ENCODE results near the gene THOC6. TPM values are rescaled to one million over a fixed set of nuclear protein-coding genes. Genes with fewer than 3 reads are reported as not detected.
"Not testable (repeated sequence)": the region's sequence is repeated elsewhere in the genome, so short reads cannot be mapped to it uniquely, and the experiment has no call there.

Gene THOC6
- polyA plus RNA-seq, 5 donors, result 20.0 to 37.5 (median 27.2) TPM

- DNase-seq, result not testable (repeated sequence)
These were observed 45.3 kb downstream of the THOC6 start for GRCh38 chr16:3069146-3069545.

- DNase-seq, result no peak
These were observed 46.8 kb downstream of the THOC6 start for GRCh38 chr16:3070608-3071111.

- DNase-seq, result no peak
These were observed 47.8 kb downstream of the THOC6 start for GRCh38 chr16:3071655-3072054.

GRCh38 chr16:3072148-3072547 lies 48.3 kb downstream of the THOC6 start:
- not testable (repeated sequence) for DNase-seq

- not testable (repeated sequence) for DNase-seq
These were observed 48.9 kb downstream of the THOC6 start for GRCh38 chr16:3072576-3073263.

- DNase-seq, result no peak
These were observed 49.6 kb downstream of the THOC6 start for GRCh38 chr16:3073448-3073847.

GRCh38 chr16:3074860-3075522 lies 51.2 kb downstream of the THOC6 start:
- DNase-seq, result no peak

- no peak for DNase-seq
These were observed 51.7 kb downstream of the THOC6 start for GRCh38 chr16:3075523-3075915.

GRCh38 chr16:3075946-3076345 lies 52.1 kb downstream of the THOC6 start:
- not testable (repeated sequence) for DNase-seq

GRCh38 chr16:3076577-3076976 lies 52.7 kb downstream of the THOC6 start:
- no peak for DNase-seq

Other genes starting within 250 kb of the THOC6 start
- gene ELOB, start 246.8 kb upstream of the THOC6 start, polyA plus RNA-seq (ENCODE audit: insufficient read depth in 1 of 5, insufficient read length in 5 of 5, low replicate concordance in 1 of 5), result 100 to 1,000 TPM; 133 to 296 (median 161) TPM
- under 1 TPM; 0.18 to 0.46 (median 0.22) TPM for gene PRSS33, start 236.5 kb upstream of the THOC6 start, polyA plus RNA-seq (ENCODE audit: insufficient read depth in 1 of 5, insufficient read length in 5 of 5, low replicate concordance in 1 of 5)
- not detected for gene PRSS41, start 225.6 kb upstream of the THOC6 start, polyA plus RNA-seq (ENCODE audit: insufficient read depth in 1 of 5, insufficient read length in 5 of 5, low replicate concordance in 1 of 5)
- under 1 TPM in 3 of 5 donors, not detected in 2; 0.14 to 0.67 (median 0.23) TPM for gene PRSS21, start 206.8 kb upstream of the THOC6 start, polyA plus RNA-seq (ENCODE audit: insufficient read depth in 1 of 5, insufficient read length in 5 of 5, low replicate concordance in 1 of 5)
- gene ZG16B, start 193.7 kb upstream of the THOC6 start, polyA plus RNA-seq (ENCODE audit: insufficient read depth in 1 of 5, insufficient read length in 5 of 5, low replicate concordance in 1 of 5), result under 1 TPM; 0.49 to 0.76 (median 0.59) TPM
- 10 to 100 TPM; 10.1 to 18.0 (median 15.8) TPM for gene PRSS22, start 165.9 kb upstream of the THOC6 start, polyA plus RNA-seq (ENCODE audit: insufficient read depth in 1 of 5, insufficient read length in 5 of 5, low replicate concordance in 1 of 5)
- gene FLYWCH2, start 140.8 kb upstream of the THOC6 start, polyA plus RNA-seq (ENCODE audit: insufficient read depth in 1 of 5, insufficient read length in 5 of 5, low replicate concordance in 1 of 5), result 10 to 100 TPM; 14.0 to 34.9 (median 19.8) TPM
- 10 to 100 TPM; 14.7 to 41.5 (median 20.0) TPM for gene FLYWCH1, start 112.1 kb upstream of the THOC6 start, polyA plus RNA-seq (ENCODE audit: insufficient read depth in 1 of 5, insufficient read length in 5 of 5, low replicate concordance in 1 of 5)
- under 1 TPM; 0.16 to 0.87 (median 0.26) TPM for gene KREMEN2, start 59.8 kb upstream of the THOC6 start, polyA plus RNA-seq (ENCODE audit: insufficient read depth in 1 of 5, insufficient read length in 5 of 5, low replicate concordance in 1 of 5)
- gene PAQR4, start 54.7 kb upstream of the THOC6 start, polyA plus RNA-seq (ENCODE audit: insufficient read depth in 1 of 5, insufficient read length in 5 of 5, low replicate concordance in 1 of 5), result 10 to 100 TPM; 12.0 to 18.5 (median 13.2) TPM
- gene PKMYT1, start 43.6 kb upstream of the THOC6 start, polyA plus RNA-seq (ENCODE audit: insufficient read depth in 1 of 5, insufficient read length in 5 of 5, low replicate concordance in 1 of 5), result 10 to 100 TPM; 14.5 to 22.9 (median 15.4) TPM
- 1 to 10 TPM; 4.0 to 7.3 (median 6.3) TPM for gene CLDN9, start 11.1 kb upstream of the THOC6 start, polyA plus RNA-seq (ENCODE audit: insufficient read depth in 1 of 5, insufficient read length in 5 of 5, low replicate concordance in 1 of 5)
- gene CLDN6, start 5.9 kb upstream of the THOC6 start, polyA plus RNA-seq (ENCODE audit: insufficient read depth in 1 of 5, insufficient read length in 5 of 5, low replicate concordance in 1 of 5), result 100 to 1,000 TPM in 4 of 5 donors, 10 to 100 TPM in 1; 86.3 to 124 (median 118) TPM
- gene TNFRSF12A, start 3.7 kb upstream of the THOC6 start, polyA plus RNA-seq (ENCODE audit: insufficient read depth in 1 of 5, insufficient read length in 5 of 5, low replicate concordance in 1 of 5), result 1 to 10 TPM; 2.7 to 6.8 (median 3.6) TPM
- gene HCFC1R1, start 93 bp upstream of the THOC6 start, polyA plus RNA-seq (ENCODE audit: insufficient read depth in 1 of 5, insufficient read length in 5 of 5, low replicate concordance in 1 of 5), result 10 to 100 TPM; 26.6 to 45.7 (median 34.8) TPM
- gene BICDL2, start 12.9 kb downstream of the THOC6 start, polyA plus RNA-seq (ENCODE audit: insufficient read depth in 1 of 5, insufficient read length in 5 of 5, low replicate concordance in 1 of 5), result 1 to 10 TPM; 2.2 to 5.1 (median 2.6) TPM
- gene MMP25, start 22.5 kb downstream of the THOC6 start, polyA plus RNA-seq (ENCODE audit: insufficient read depth in 1 of 5, insufficient read length in 5 of 5, low replicate concordance in 1 of 5), result 1 to 10 TPM; 1.4 to 3.4 (median 2.1) TPM
- gene IL32, start 41.6 kb downstream of the THOC6 start, polyA plus RNA-seq (ENCODE audit: insufficient read depth in 1 of 5, insufficient read length in 5 of 5, low replicate concordance in 1 of 5), result 100 to 1,000 TPM in 1 of 5 donors, 10 to 100 TPM in 4; 39.7 to 103 (median 61.6) TPM
- under 1 TPM in 2 of 5 donors, not detected in 3; 0.09 to 0.12 TPM for gene ZSCAN10, start 75.3 kb downstream of the THOC6 start, polyA plus RNA-seq (ENCODE audit: insufficient read depth in 1 of 5, insufficient read length in 5 of 5, low replicate concordance in 1 of 5)
- gene ZNF205, start 88.6 kb downstream of the THOC6 start, polyA plus RNA-seq (ENCODE audit: insufficient read depth in 1 of 5, insufficient read length in 5 of 5, low replicate concordance in 1 of 5), result 10 to 100 TPM; 12.6 to 20.4 (median 14.8) TPM
- gene ZNF213, start 111.0 kb downstream of the THOC6 start, polyA plus RNA-seq (ENCODE audit: insufficient read depth in 1 of 5, insufficient read length in 5 of 5, low replicate concordance in 1 of 5), result 10 to 100 TPM; 10.5 to 18.5 (median 14.7) TPM
- gene OR1F1, start 164.2 kb downstream of the THOC6 start, polyA plus RNA-seq (ENCODE audit: insufficient read depth in 1 of 5, insufficient read length in 5 of 5, low replicate concordance in 1 of 5), result not detected
- gene ZNF200, start 211.1 kb downstream of the THOC6 start, polyA plus RNA-seq (ENCODE audit: insufficient read depth in 1 of 5, insufficient read length in 5 of 5, low replicate concordance in 1 of 5), result 10 to 100 TPM; 11.3 to 15.4 (median 13.7) TPM
- under 1 TPM; 0.40 to 0.67 (median 0.47) TPM for gene MEFV, start 232.6 kb downstream of the THOC6 start, polyA plus RNA-seq (ENCODE audit: insufficient read depth in 1 of 5, insufficient read length in 5 of 5, low replicate concordance in 1 of 5)

All from right lung (tissue), 5 donors.